Neural cell (in vitro differentiated cells): ENCODE results near the gene SMAD5. TPM values are rescaled to one million over a fixed set of nuclear protein-coding genes. Genes with fewer than 3 reads are reported as not detected.

Experiments
- H2AFZ ChIP-seq: fragments of 200-600, 300-800 bp; sonication (generic), shearing (Covaris generic); 2 replicates; pipeline ENCODE4 v1.6.0; 2014; ENCODE audit warnings: low read depth, mild to moderate bottlenecking, antibody characterized with exemption, low read length, moderate library complexity
- H3F3A ChIP-seq: fragments of 200-600 bp; shearing (Covaris generic); 2 replicates; pipeline ENCODE4 v1.6.1; 2016; ENCODE audit warnings: mild to moderate bottlenecking, moderate library complexity, mixed read lengths, antibody characterized with exemption, low read length; ENCODE audit not compliant: insufficient read depth, poor library complexity, severe bottlenecking
- H3K27ac ChIP-seq: fragments of 200-600, 300-800 bp; sonication (generic), shearing (Covaris generic); 2 replicates; pipeline ENCODE4 v1.5.1; 2014; ENCODE audit warnings: mild to moderate bottlenecking, low read length, moderate library complexity
- H3K27me3 ChIP-seq: fragments of 300-800, 200-600 bp; sonication (generic), shearing (Covaris generic); 2 replicates; pipeline ENCODE4 v1.6.0; 2014; ENCODE audit warnings: mild to moderate bottlenecking, low read depth, low read length, moderate library complexity; ENCODE audit not compliant: insufficient read depth
- H3K36me3 ChIP-seq: fragments of 300-800, 200-600 bp; sonication (generic), shearing (Covaris generic); 2 replicates; pipeline ENCODE4 v1.5.1; 2014; ENCODE audit warnings: mild to moderate bottlenecking, antibody characterized with exemption, low read length, moderate library complexity; ENCODE audit not compliant: insufficient read depth
- H3K4me2 ChIP-seq: fragments of 300-800, 200-600 bp; sonication (generic), shearing (Covaris generic); 2 replicates; pipeline ENCODE4 v1.6.0; 2014; ENCODE audit warnings: mild to moderate bottlenecking, low read length
- H3K4me3 ChIP-seq: fragments of 300-800, 200-600 bp; sonication (generic), shearing (Covaris generic); 2 replicates; pipeline ENCODE4 v1.5.1; 2014; ENCODE audit warnings: mild to moderate bottlenecking, low read length, moderate library complexity
- H3K79me2 ChIP-seq: fragments of 200-600 bp; shearing (Covaris generic); replicated peaks from 2 replicates; pipeline ENCODE4 v1.6.0; 2014; ENCODE audit warnings: mild to moderate bottlenecking, low read length, moderate library complexity; ENCODE audit not compliant: insufficient read depth
- H3K9ac ChIP-seq: fragments of 300-800, 200-600 bp; sonication (generic), shearing (Covaris generic); 2 replicates; pipeline ENCODE4 v1.6.1; 2016; ENCODE audit warnings: mild to moderate bottlenecking, low read length, mixed read lengths
- H3K9me2 ChIP-seq: fragments of 200-600 bp; shearing (Covaris generic); 2 replicates; pipeline ENCODE4 v1.6.1; 2016; ENCODE audit warnings: mild to moderate bottlenecking, low read length, mixed read lengths; ENCODE audit not compliant: insufficient read depth
- H3K9me3 ChIP-seq: fragments of 200-600, 300-800 bp; sonication (generic), shearing (Covaris generic); 2 replicates; pipeline ENCODE4 v1.6.1; 2016; ENCODE audit warnings: mild to moderate bottlenecking, mixed run types, low read length, moderate library complexity, mixed read lengths
- H4K20me1 ChIP-seq: fragments of 200-600 bp; shearing (Covaris generic); 2 replicates; pipeline ENCODE4 v1.6.1; 2016; ENCODE audit warnings: mild to moderate bottlenecking, mixed run types; ENCODE audit not compliant: insufficient read depth
- CTCF ChIP-seq: fragments of 450-650 bp; IDR thresholded peaks from 2 replicates; pipeline ENCODE4 v1.5.1; 2014; ENCODE audit warnings: antibody characterized with exemption, mild to moderate bottlenecking, moderate library complexity; ENCODE audit not compliant: poor library complexity, severe bottlenecking
- EP300 ChIP-seq: fragments of 450-650 bp; conservative IDR thresholded peaks from 2 replicates; pipeline ENCODE4 v1.6.1; 2014; ENCODE audit warnings: antibody characterized with exemption, mild to moderate bottlenecking, moderate library complexity; ENCODE audit not compliant: poor library complexity, severe bottlenecking
- EZH2 ChIP-seq: fragments of 200-600, 300-800 bp; shearing (Covaris generic), sonication (generic); IDR thresholded peaks from 2 replicates; pipeline ENCODE4 v1.6.1; 2014; ENCODE audit warnings: antibody characterized with exemption, low read length, borderline replicate concordance, mild to moderate bottlenecking; ENCODE audit not compliant: insufficient read depth, poor library complexity, severe bottlenecking
- MXI1 ChIP-seq: fragments of 450-650 bp; conservative IDR thresholded peaks from 2 replicates; pipeline ENCODE4 v1.6.1; 2014; ENCODE audit warnings: antibody characterized with exemption, mild to moderate bottlenecking; ENCODE audit not compliant: poor library complexity, severe bottlenecking
- POLR2AphosphoS5 ChIP-seq: IDR thresholded peaks from 2 replicates; pipeline ENCODE4 v1.6.1; 2012
- RAD21 ChIP-seq: fragments of 450-650 bp; conservative IDR thresholded peaks from 2 replicates; pipeline ENCODE4 v1.6.1; 2014; ENCODE audit warnings: antibody characterized with exemption, mild to moderate bottlenecking, moderate library complexity
- REST ChIP-seq: IDR thresholded peaks from 2 replicates; pipeline ENCODE4 v1.6.1; 2012; ENCODE audit warnings: borderline replicate concordance
- SMC3 ChIP-seq: fragments of 450-650 bp; conservative IDR thresholded peaks from 2 replicates; pipeline ENCODE4 v1.6.1; 2014; ENCODE audit warnings: antibody characterized with exemption, mild to moderate bottlenecking, moderate library complexity; ENCODE audit not compliant: poor library complexity
- TAF1 ChIP-seq: IDR thresholded peaks from 2 replicates; pipeline ENCODE4 v1.6.1; 2012; ENCODE audit warnings: low read depth
- polyA plus RNA-seq: library from polyadenylated mRNA; depleted of rRNA; stranded (reverse); fragments of >200 nt; gene quantifications from 2 replicates; pipeline ENCODE4 v1.2.3, GENCODE V29; 2014

The SMAD5 gene
- polyA plus RNA-seq, 1 donor from 2014 or later: 26.3 TPM

GRCh38 chr5:136230176-136230575 is 97.5 kb downstream of the SMAD5 start:
- H3K4me2 ChIP-seq: no peak overlapping the region
- no peak overlapping the region for H3K27ac ChIP-seq
- H3K9me2 ChIP-seq: no peaks in the 10 kb centered on the region
- H3K4me3 ChIP-seq: no peak overlapping the region
- TF ChIP-seq MXI1 (no peak), EP300 (no peak), CTCF (no peak), REST (no peak)
- H3F3A ChIP-seq: no peaks in the 10 kb centered on the region
- H3K36me3 ChIP-seq: no peaks in the 10 kb centered on the region
- H3K9me3 ChIP-seq: no peaks in the 10 kb centered on the region
- no peak overlapping the region for H2AFZ ChIP-seq
- no peaks in the 10 kb centered on the region for H3K79me2 ChIP-seq
- H3K9ac ChIP-seq: no peak overlapping the region
- no peaks in the 10 kb centered on the region for H3K27me3 ChIP-seq
- H4K20me1 ChIP-seq: no peaks in the 10 kb centered on the region

GRCh38 chr5:136232316-136232715 is 99.7 kb downstream of the SMAD5 start:
- Histone ChIP-seq H3K4me2 (no peak overlapping the region), H3K4me3 (no peak overlapping the region), H3K27me3 (no peaks in the 10 kb centered on the region), H3K9ac (no peak overlapping the region), H4K20me1 (no peaks in the 10 kb centered on the region), H3K9me3 (no peaks in the 10 kb centered on the region), H3K9me2 (no peaks in the 10 kb centered on the region), H3K79me2 (no peaks in the 10 kb centered on the region), H2AFZ (no peak overlapping the region), H3F3A (no peaks in the 10 kb centered on the region), H3K27ac (no peak overlapping the region), H3K36me3 (no peaks in the 10 kb centered on the region)
- TF ChIP-seq REST (no peak), EZH2 (no peak), RAD21 (no peak), MXI1 (no peak), TAF1 (no peak), CTCF (no peak), POLR2AphosphoS5 (no peak), EP300 (no peak), SMC3 (no peak)
